NCI-H2196 treated with DMSO at 0.1 percent for 48 hours (cell line): ENCODE measurements around the gene CEP72.
"Not testable (repeated sequence)": the region's sequence is repeated elsewhere in the genome, so short reads cannot be mapped to it uniquely, and the experiment has no call there.

Experiments used
- DNase-seq: peaks from one replicate; lab custom pipeline; 2025; ENCODE audit not compliant: unreplicated experiment; lab: John Stamatoyannopoulos, UW

The CEP72 gene

GRCh38 chr5:611731-612486, at the start of gene CEP72:
TSS of gene CEP72 (plus strand) at chr5:612340. CDS start at chr5:612362, 22 bp downstream.
- peak; percentile 65 for DNase-seq

GRCh38 chr5:565782-566440, 46.2 kb upstream of the CEP72 start:
- DNase-seq, result no peak

- DNase-seq, result no peak
Measured at GRCh38 chr5:566636-567309, 45.4 kb upstream of the CEP72 start.

GRCh38 chr5:567664-568060, 44.5 kb upstream of the CEP72 start:
- no peak for DNase-seq

- DNase-seq, result no peak
Measured at GRCh38 chr5:568061-568781, 43.9 kb upstream of the CEP72 start.

- no peak for DNase-seq
Measured at GRCh38 chr5:568809-569208, 43.3 kb upstream of the CEP72 start.

GRCh38 chr5:569358-569867, 42.7 kb upstream of the CEP72 start:
- DNase-seq, result no peak

- no peak for DNase-seq
Measured at GRCh38 chr5:569868-570361, 42.2 kb upstream of the CEP72 start.

- DNase-seq, result no peak
Measured at GRCh38 chr5:570446-570845, 41.7 kb upstream of the CEP72 start.

- DNase-seq, result no peak
Measured at GRCh38 chr5:570886-571285, 41.3 kb upstream of the CEP72 start.

- no peak for DNase-seq
Measured at GRCh38 chr5:571791-572190, 40.3 kb upstream of the CEP72 start.

- peak; percentile 7 for DNase-seq
Measured at GRCh38 chr5:572398-573019, 39.6 kb upstream of the CEP72 start.

GRCh38 chr5:573206-573605, 38.9 kb upstream of the CEP72 start:
- no peak for DNase-seq

- DNase-seq, result no peak
Measured at GRCh38 chr5:573976-574375, 38.2 kb upstream of the CEP72 start.

- no peak for DNase-seq
Measured at GRCh38 chr5:574906-575305, 37.2 kb upstream of the CEP72 start.

GRCh38 chr5:575636-576035, 36.5 kb upstream of the CEP72 start:
- no peak for DNase-seq

GRCh38 chr5:577214-577613, 34.9 kb upstream of the CEP72 start:
- DNase-seq, result not testable (repeated sequence)

GRCh38 chr5:577800-578199, 34.3 kb upstream of the CEP72 start:
- no peak for DNase-seq

- DNase-seq, result no peak
Measured at GRCh38 chr5:579211-579610, 32.9 kb upstream of the CEP72 start.

- DNase-seq, result no peak
Measured at GRCh38 chr5:579746-580366, 32.3 kb upstream of the CEP72 start.
